Hematopoietic multipotent progenitor cell (in vitro differentiated cells): ENCODE data around the gene NOL8. TPM values are rescaled to one million over a fixed set of nuclear protein-coding genes. Genes with fewer than 3 reads are reported as not detected.

ENCODE experiments used
- DNase-seq, 3 donors: peaks; one replicate each; pipeline ENCODE4 v3.0.0-alpha.2; 2011 to 2015; ENCODE audit warnings: low read depth in 2 of 3, low spot score in 2 of 3
- total RNA-seq: library from RNA; depleted of rRNA; stranded (reverse); fragments of >200 nt; gene quantifications from one replicate; pipeline ENCODE4 v1.2.3, GENCODE V29; 2012

The NOL8 gene
- total RNA-seq, 1 donor = 11.3 TPM

- no peak for DNase-seq
Observed at GRCh38 chr9:92313624-92314012, 11.5 kb downstream of the NOL8 start.

- DNase-seq = peak in 1 of 3 donors; percentile 40
Observed at GRCh38 chr9:92312887-92313623, 12.1 kb downstream of the NOL8 start.

GRCh38 chr9:92310562-92310961, 14.6 kb downstream of the NOL8 start:
- DNase-seq = no peak

DNA sequence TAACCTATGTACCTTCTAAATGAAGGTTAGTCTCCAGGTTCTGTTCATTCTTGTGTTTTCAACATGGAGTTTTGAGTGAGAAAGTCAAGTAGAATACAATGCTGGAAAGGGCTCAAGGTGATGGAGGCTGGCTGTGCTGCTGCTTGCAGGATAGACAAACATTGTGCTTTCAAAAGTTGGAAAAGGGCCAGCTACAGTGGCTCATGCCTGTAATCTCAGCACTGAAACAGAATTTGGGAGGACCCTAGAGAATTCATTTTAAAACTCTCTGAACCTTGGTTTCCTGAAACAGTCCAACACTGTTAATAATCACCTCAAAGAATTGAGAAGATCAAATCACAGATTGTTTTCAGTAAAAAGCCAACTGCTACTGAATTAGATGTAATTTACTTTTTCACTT, 16.3 kb downstream of the NOL8 start:
- DNase-seq = no peak

- no peak for DNase-seq
Observed at GRCh38 chr9:92300936-92301335, 24.2 kb downstream of the NOL8 start.

GRCh38 chr9:92299116-92299515, 26.0 kb downstream of the NOL8 start:
- no peak for DNase-seq

DNA sequence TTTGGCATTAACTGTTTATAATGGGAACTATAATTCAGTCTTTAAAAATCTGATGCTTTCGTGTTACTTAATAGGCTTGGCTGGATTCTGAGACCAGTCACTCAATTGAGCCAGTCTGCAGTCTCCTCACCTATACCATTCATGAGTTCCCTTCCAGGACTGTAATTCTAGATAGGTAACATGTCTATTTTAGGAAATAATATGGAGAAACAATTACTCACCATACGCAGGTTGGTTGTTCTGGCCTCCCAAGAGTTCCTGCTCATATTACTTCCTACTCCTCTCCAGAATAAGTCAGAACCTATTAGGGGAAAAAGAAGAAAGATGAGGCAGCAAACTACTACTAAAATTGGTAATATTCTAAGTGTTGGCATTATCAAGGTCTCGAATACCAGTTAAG, 27.1 kb downstream of the NOL8 start:
- no peak for DNase-seq

DNA sequence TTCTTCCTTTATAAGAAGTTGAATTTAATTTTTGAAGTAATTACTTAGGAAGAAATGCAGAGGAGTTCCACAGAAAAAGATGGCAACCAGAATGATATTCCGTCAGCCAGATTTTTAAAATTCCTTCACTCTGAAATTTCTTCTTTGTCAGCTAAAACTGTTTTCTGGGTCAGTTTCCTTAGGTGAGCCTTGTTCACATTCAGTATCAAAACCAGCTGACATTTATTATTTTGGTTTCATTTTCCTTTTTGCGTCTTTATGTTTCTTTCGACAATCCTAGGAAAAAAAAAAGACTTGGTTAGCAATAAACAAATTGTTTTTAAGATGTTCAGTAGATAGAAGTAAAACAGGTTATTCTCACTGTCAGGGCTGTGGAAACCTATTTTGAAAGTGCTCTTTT, 27.5 kb downstream of the NOL8 start:
- DNase-seq = no peak

DNA sequence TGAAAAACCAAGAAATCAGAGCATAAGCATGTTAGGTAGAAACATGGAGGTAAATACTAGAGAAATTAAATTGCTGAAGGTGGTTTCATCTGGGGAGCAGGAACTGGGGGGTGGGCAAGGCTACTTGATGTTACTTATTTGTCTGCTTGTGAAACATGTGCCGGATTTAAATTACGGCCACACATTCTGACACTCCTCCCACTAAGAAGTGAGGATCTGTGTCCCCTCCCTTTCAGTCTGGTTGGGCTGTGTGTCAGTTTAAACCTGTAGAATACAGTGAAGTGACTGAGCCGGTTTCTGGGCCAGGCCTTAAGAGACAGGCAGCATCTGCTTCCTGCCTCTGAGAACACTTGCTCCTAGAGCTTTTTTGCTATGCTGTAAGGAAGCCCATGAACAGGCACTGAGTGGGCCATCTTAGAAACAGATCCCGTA, 29.3 kb downstream of the NOL8 start:
- peak in 2 of 3 donors; percentile 83 to 96 for DNase-seq

DNA sequence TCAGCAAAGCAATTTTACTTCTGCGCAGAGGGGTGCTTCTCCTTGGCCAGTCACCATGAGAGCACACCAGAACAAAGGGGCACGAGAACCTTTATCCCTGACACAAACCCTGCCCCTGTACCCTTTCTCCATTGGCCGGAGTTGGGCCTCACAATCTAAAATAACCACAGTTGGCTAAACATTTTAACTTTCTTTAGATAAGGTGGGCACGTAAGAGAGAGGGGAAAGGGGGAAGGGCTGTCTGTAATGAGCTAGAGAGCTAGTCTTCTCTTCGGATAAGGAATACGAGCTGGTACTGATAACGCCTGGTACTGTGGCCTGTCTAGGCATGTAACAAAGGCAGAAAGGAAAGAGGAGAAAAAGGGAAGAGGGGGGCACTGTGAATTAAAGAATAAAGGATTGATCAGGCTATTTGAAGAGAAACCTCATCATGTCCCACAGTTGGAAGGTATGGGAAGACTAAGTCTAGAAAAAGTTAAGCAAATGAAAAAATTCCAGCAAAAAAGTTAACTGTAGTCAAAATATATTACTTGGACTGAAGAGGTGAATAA, 29.8 kb downstream of the NOL8 start:
- peak in 1 of 3 donors; percentile 13 for DNase-seq

GRCh38 chr9:92294297-92294676, 30.9 kb downstream of the NOL8 start:
- DNase-seq = peak in 1 of 3 donors; percentile 13

DNA sequence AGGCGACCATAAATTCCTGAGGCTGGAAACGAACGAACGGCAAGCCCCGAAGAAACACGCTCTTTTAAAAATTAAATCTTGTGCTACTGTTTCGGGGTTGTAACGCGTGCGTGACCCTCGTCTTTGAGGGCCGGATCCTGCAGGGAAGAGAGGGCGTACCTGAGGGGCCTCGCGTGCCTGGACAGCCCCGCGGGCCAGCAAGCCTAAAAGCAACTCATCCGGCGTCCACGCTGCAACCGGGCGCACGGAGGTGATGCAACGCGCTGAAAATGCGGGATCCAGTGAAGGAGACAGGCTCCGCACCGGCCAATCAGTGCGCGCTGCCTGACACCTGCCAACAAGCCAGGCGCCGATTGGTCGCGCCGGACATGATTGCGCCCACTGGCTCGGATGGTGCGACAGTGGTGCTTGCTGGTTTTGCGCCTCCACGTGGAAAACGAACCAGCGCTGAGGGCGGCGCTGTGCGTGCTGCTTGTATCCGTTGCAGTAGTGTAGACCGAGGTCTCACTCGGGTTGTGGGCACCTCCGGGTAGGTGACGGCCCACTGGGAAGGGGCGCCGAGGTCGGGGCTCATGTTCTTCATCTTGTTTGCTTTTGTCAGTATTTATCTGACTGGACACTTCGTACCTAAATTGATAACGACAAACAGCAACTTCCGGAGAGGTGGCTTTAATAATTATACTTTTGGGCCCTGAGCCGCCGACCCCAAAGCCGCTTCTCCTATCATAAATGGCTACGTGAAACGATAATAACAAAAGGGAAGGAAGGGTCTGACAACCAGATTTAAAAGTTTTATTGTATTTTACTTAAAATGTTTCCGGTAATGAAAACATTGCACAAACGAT, 31.5 kb downstream of the NOL8 start, which contains the start of gene IARS1:
Gene IARS1 (minus strand): TSS at position 246 of the 845 bp plus-strand sequence. CDS start 4,278 bp downstream, outside the sequence.
- DNase-seq = peak; percentile 98 to 99 (median 98)

- DNase-seq = no peak
Observed at GRCh38 chr9:92293075-92293354, 32.1 kb downstream of the NOL8 start.

DNA sequence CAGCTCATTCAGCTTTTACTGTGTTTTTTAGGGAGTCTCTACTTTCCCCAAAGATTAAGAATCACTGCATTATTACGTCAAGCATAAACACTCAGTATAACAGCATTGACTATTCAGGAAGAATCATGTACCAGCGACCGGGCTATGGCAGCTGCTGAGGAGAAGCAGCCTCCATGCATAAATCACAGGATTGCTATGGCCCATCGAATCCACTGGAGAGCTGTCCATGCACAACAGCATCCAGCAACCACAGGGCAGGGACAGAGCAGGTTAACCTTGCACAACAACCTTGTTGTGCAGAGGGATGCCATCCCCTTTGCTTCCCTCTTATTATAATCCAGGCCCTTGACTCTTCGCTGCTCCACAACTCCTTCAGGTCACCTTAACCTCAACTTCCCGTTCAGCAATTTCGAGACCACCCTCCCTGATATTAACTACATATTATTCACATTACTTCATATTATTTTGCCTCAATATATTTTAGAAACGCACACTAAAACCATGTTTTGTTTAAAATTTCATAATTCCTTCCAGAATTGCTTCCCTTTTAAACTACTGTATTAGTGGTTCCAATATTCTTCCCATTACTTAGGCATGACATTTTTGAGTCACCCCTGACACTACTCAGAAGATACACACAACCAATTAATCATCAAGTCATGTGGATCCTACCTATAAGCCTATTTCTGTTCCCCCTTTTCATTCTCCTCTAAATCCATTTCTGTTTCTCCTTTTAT, 32.6 kb downstream of the NOL8 start:
- no peak for DNase-seq

DNA sequence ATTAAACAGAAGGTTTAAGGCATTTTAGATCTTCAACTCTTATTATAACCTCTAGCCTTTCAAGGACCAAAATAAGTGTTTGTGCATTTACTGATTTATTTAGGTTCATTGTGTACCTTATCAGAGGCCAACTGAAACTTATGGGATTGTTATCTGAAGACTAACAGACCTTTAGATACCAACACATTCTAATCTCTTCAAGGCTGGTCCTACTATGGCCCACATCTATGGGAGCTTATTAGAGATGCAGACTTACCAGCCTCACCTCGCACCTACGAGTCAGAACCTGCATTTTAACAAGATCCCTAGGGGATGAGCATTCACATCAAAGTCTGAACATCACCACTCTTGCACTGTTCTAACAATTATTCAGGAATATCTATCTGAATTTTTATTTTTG, 33.6 kb downstream of the NOL8 start:
- no peak for DNase-seq

GRCh38 chr9:92290785-92291429, 34.2 kb downstream of the NOL8 start:
- DNase-seq = no peak

DNA sequence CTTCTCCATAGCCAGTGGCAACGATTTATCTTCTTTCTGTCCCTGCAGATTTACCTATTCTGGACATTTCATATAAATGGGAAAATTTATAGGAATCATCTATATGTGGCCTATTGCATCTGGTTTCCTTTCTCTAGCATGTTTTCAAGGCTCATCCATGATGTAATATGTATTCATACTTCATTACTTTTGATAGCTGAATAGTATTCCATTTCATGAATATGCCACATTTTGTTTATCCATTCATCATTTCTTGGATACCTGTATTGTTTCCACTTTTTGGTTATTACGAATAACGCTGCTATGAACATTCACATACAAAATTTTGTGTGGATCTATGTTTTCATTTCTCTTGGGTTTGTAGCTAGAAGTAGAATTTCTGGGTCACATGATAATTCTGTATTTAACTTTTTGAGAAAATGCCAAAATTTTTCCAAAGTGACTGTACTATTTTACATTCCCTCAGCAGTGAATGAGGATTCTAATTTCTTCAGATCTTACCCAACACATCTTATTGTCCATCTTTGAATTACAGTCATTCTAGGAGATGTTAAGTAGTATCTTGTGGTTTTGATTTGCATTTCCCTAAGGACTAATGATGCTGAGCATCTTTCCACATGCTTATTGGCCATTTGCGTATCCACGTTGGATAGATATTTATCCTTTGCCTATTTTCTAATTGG, 35.3 kb downstream of the NOL8 start:
- DNase-seq = no peak

DNA sequence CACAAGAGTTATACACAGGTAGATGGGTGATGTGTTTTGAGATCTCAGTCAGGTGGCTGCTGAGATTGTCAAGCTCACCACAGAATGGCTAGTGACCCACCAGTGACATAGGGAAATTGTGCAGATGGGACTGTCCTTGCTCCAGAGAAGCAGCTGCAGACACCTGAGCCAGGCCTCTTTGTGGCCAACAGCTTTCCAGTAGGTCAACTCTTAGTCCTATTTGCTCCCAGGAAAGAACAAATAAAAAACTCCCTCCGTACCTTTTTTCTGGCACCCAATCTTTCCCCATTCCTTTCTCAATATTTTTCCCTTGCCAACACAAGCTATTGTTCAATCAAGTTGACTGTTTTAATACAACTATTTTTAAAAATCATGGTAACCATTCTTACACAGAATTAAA, 45.8 kb downstream of the NOL8 start:
- no peak for DNase-seq

- DNase-seq = no peak
Observed at GRCh38 chr9:92278110-92278509, 47.0 kb downstream of the NOL8 start.
